GM18868 (cell line): ENCODE data around the gene RBM15.

Experiments
- ATAC-seq: cut with Tn5 transposase; IDR thresholded peaks from one replicate; pipeline ENCODE4 v1.9.1; 2021; ENCODE audit warnings: mild to moderate bottlenecking, moderate library complexity; ENCODE audit not compliant: unreplicated experiment

Gene RBM15, protein sequence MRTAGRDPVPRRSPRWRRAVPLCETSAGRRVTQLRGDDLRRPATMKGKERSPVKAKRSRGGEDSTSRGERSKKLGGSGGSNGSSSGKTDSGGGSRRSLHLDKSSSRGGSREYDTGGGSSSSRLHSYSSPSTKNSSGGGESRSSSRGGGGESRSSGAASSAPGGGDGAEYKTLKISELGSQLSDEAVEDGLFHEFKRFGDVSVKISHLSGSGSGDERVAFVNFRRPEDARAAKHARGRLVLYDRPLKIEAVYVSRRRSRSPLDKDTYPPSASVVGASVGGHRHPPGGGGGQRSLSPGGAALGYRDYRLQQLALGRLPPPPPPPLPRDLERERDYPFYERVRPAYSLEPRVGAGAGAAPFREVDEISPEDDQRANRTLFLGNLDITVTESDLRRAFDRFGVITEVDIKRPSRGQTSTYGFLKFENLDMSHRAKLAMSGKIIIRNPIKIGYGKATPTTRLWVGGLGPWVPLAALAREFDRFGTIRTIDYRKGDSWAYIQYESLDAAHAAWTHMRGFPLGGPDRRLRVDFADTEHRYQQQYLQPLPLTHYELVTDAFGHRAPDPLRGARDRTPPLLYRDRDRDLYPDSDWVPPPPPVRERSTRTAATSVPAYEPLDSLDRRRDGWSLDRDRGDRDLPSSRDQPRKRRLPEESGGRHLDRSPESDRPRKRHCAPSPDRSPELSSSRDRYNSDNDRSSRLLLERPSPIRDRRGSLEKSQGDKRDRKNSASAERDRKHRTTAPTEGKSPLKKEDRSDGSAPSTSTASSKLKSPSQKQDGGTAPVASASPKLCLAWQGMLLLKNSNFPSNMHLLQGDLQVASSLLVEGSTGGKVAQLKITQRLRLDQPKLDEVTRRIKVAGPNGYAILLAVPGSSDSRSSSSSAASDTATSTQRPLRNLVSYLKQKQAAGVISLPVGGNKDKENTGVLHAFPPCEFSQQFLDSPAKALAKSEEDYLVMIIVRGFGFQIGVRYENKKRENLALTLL

DNA sequence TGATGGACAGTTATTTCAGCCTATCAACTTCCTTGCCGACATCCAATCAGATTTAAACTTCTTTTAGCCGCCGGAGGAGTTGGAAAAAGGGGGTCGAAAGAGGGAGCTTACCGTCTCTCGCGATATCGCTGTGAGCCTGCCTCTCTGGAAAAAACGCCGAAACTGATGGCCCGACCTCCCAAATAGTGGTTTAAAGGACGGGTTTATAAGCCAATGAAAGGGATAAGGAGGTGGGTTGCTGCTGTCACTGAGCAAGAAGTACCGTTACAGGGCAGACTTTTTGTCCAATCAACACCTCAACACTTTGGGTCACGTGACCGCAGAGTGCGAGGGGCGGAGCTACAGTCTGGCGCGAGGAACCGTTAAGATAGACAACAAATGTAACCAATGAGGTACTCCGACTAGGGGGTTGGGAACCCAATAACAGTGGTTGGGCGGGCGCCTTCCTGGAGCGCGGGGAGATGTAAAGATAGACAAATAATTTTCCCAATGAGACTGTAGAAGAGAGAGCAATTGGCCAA, at the start of gene RBM15:
RBM15 (plus strand) TSS at position 492 of the 521 bp plus-strand sequence; CDS start at position 521, 29 bp downstream.
- ATAC-seq, result peak; percentile 72

DNA sequence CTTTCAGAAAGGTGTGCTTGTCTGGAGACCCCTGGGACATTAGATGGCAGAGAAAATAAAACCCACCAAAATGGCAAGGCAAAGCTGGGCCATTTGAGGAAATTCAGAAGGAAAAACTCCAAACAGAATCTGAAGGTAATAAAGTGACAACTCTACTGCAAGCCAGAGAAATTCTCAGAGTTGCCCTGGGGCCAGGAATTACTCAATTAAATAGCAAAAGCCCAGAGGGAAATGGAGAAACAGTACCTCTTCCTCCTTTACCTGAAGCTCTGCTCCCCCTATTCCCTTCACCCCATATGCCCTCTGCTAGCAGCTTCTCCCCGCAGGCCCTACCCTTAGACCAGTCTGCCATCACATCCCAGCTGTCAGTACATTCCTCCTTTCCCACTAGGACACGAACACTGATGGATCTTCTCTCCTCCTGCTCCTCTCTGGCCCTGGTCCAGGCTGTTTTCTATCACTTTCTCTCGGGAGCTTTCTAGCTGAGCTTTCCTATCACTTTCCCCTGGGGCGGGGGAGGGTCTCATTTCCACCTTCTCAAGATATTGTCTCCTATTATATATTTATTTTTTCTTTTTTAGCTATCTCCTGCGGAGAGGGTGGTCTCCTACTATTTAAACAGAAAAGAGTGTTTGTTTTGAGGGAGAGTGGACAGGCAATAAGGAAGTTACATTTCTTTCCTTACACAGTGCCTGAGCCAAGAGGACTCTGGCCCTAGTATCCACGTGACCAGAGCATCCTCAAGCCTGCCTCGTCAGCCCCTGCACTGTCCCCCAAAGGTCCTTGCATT, 47.7 kb upstream of the RBM15 start:
- no peak for ATAC-seq

DNA sequence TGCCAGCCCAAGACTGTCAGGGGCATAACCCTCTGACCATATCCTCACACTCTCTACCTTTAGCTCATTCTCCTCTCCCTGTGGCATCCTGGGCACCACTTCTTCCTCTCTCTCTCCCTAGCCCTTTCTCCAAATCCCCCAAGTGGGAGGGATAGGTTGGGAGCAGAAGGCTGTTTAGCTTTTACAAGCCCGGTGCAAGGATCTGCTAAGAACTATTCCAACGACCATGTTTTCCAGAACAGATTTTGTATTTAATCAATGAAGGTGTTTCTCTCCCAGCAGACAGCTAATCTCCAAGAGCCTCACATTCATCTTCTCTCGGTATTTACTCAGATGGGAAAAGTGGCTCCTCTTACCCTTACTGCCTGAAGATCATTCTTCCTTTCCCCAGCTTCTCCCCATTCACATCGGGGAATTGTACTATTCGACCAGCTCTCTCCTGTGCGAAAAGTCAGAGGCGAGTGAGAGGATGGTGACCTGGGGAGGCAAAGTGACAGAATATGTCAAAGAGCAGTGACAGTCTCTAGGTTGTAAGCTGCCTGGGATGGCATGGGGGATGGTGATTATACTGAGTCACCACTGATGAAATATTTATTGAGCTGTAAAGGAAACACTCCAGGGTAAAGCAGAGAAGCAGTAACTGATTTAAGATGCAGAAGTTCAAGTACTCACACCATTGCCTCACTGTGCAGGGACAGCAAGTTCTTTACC, 47.0 kb upstream of the RBM15 start:
- no peak for ATAC-seq

DNA sequence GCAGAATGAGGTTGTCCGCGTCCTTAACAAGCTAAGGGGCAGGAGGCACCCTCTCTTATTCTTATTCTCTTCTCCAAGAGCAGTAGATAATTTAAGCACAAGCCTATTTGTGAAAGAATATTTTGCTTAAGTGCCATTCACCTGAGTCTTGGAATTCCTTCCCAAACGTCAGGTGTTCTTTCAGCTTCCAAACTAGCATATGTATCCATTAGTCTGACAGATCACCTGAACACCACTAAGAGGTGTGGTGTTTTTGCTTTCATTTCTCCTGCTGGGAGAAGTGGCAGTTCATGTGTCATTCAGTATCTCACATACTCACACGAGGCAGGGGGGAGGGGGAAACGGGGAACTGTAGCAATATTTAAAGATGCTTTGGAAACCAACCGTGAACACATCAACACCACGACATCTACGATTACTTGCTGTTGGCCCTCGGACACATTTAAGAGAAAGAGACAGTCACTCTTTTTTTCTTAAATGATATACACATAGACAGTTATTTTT, 45.5 kb upstream of the RBM15 start:
- no peak for ATAC-seq

DNA sequence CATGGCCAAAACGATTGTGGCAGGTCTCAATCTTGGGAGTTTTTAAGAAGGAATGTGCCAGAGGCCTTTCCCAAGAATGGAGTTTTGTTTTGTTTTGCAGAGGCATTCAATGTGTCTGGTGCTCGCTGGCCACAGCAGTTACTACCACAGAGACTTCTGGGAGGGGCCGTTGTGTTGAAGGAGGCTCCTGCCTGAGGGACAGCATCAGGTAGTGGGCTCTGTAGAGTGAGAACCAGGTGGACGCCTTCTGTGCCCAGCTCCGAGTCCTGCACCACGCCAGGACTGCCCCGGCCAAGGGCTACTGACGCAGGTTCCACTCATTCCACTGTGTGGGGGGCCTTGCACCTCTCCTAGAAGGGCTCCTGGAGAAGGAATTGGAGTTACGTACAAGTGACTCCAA, 44.9 kb upstream of the RBM15 start:
- ATAC-seq, result no peak

DNA sequence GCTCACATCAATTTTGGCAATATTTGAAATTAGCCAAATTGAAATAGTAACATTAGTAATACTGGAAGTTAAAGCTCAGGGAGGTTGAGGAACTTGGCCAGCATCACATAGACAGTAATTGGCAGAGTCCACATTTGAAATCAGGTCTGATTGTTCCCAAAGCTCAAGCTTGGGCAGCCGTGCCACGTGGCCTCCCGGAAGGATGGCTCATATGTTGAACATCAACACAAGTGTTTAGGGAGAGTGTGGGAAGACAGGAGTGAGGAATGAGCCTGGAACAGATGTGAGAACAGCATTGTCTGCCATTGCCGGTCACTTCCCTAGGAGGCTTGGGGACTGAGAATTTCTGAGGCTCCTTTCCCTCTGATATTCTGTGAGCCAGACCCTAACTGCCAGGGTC, 40.2 kb upstream of the RBM15 start:
- ATAC-seq, result no peak

DNA sequence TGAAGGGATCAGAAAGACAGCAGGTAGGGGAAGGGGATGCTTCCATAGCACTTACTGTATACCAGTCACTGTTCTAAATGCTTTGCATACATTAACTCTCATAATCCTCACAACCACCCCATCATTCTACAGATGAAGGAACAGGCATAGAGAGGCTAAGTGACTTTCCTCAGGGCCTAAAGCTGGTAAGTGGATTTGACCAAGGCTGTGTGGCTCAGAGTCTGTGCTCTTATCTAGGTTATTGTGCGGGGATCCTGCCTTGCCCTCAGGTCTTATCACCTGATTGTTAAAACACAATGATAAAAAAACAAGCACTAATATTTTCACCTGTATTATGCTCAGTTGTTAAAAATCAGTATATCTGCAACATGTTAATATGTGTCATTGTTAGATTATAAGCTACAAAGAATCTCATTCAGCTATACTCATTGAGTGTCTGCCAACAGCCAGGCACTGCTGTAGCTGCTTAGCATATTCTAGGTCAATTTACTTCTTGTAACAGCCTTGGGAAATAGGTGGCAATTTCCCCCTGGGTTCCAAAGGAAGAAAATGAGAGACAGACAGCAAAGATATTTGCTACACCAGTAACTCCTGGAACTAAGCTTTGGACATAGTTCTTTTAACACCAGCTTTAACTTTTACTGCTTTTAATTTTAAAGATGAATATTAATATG, 38.6 kb upstream of the RBM15 start:
- ATAC-seq, result no peak

DNA sequence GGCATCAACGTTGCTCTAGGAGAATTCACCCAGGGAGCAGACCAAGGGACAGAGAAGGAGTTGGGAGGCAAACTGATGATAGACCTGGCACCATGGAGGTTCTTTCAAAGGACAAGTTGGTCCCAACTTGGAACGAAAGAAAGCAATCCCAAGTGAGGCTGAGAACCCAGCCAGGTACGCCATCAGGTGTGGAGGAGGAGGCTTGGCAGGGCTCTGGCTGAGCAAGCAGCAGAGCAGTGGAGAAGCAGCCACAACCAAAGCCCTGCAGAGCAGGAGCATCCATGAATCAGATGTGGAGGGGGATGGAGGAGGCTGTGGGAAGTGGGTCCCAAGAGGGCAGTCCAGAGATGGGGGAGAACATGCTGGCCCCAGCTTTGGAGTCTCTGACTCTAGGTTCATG, 36.3 kb upstream of the RBM15 start:
- ATAC-seq, result no peak

DNA sequence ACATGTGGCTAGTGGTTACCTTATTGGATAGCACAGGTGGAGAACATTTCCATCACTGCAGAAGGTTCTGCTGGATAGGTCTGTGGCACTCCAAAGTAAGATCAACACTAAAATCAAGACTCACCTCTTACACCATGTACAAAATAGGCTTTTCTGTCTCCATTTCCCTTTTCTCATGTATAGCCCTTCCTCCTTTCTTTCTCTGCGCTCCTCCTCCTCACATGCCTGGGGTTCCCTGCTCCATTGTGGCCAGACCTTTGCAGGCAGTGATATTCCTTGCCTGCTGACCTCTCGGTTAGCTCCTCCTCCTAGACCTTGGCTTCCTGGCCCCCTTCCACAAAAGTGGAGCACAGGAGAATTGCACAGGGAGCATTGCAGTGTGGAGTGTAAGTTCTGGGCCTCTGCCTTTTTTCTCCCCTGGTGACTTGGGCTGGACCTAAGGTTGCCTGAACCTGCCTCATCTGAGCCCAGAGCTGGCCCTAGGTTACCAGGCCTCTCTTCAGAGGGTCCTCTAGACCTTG, 33.2 kb upstream of the RBM15 start:
- ATAC-seq, result no peak

DNA sequence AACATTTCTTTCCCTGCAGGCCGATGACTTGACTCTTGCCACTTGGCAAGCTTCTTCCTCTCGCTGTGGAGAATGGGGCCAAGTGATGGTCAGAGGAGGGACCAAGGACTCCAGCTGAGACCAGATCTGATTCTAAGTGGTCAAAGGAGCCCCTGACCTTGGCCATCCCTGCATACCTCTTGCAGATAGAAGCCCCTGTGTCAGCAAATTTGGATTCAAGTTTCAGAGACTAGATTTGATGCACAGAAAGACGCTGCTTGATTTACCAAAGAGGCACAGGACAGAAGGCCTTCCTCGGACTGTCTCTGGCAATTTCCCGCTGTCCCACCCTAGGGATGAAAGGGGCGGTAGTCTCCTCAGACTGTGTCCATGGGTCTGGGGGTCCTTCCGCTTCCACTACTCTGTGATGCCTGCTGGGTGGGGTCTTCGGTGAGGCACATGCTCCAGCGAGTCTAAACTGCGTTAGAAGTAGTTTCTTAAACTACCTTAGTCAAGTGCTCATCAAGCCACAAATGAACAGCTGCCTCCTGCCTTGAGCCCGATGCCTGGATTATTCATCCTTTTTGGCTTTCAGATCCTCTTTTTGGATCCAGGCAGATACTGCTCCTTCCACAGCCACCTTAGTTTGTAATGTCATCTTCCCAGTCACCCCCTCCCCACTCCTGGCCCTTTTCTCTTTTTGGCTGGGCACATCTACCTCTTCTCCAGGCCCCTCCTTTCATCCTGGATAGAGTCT, 31.8 kb upstream of the RBM15 start:
- ATAC-seq, result no peak

DNA sequence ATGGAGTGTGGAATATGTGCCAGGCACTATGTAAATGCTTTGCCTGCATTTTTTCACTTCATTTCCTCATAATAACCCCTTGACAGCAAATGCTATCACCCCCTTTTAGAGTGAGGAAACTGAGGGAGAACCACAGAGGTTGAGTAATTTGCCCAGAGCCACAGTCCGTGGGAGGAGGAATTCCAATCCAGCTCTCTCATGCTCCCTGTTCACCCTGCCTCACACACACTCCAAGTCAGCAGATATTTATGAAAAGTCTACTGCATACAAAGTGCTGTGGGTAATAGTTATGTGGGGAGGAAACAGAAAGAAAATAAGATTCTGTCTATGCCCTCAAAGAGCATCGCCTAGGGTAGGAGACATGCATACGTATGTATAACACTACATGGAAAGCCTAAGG, 30.9 kb upstream of the RBM15 start:
- no peak for ATAC-seq

DNA sequence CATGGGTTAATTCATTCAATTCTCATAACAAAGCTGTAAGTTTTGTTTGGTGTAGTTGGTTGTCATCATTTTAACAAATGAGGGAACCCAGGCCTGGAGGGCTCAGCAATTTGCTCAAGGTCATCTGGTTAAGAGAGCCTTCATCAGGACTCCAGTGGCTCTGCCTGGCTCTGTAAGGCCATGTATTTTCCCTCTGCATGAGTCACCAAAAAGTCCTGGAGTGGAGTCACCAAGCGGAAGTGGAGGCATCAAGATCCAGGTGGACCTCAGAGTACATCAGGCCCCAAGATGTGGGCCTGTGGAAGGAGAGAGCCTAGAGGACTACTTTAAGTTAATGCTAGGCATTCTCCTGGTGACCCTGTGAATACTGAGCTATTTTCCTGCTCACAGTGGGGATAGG, 30.0 kb upstream of the RBM15 start:
- no peak for ATAC-seq

DNA sequence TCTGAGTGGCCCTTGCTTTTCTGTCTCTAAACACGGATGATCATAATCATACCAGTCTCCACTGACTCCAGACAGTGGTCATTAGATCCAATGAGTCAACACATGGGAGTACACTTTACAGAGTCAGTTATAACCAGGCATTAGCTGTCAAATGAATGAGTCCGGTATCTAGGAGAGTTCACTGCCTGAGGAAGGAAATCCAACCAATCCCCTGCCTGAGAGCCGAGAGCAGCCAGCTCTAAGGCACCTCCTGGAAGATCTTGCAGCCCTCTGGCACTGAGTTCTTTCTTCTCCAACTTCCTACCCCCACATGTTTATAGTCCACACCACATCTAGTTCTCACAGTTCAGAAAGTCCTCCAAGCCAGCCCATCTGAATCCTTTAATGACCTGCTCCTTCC, 29.4 kb upstream of the RBM15 start:
- no peak for ATAC-seq

DNA sequence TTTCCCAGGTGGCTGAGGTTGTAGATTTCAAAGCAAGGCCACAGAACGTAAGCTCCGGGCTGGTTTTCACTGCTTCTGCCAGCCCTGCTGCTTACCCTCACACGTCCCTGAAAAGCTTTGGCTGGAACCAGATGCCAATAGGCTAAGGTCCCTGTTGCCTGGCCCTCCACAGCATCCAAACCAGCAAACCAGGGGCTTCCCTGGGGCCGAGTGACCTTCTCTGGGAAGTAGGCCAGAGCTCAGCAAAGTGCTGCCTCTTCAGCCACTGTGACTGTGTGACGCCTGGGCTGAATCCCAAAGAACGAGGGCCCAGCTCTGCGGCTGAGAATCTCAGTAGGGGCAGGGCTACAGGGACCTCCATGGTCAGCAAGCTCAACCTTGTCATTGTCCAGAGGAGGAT, 28.9 kb upstream of the RBM15 start:
- ATAC-seq, result no peak

DNA sequence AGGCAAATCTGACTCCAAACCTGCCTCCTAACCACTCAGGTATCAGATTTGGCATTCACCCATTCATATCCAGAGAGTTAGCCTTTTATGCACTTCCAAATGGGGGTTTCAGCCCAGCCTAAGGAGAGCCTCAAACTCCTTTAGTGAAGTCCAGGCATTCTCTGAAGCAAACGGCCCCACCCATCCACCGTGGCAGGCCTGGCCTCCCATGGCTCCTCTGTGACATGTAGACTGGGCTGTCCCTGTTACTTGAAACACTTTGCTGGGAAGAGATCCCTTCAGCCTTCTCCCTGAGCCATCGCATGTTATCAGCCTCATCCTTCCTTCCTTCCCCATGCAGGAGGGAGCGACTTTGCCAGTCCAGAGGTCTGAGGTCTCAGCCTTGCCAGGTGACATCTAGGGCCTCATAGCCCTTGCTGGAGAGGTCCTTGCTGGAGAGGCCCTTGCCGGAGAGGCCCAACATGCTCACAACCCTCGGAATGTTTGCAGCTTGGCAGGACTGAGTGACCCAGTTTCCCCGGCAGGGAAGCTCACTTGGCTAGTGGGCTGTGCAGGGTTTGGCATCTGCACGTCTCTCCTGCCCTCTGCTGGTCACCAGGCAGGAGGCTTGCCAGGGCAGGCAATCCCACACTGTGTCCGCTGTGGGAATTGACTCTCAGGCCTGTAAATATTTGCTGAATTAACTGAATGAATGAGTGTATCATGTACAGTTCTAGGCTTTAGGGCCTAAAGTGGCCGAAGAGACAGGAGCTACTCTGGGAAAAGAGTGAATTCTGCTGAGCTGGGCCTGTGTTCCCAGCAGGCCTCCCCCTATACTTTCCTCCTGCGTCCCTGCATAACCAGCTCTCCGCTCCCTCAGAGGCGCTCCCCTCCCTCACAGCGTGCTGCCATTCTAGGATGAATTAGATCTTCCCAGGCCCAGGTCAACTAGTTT, 26.7 kb upstream of the RBM15 start:
- no peak for ATAC-seq

DNA sequence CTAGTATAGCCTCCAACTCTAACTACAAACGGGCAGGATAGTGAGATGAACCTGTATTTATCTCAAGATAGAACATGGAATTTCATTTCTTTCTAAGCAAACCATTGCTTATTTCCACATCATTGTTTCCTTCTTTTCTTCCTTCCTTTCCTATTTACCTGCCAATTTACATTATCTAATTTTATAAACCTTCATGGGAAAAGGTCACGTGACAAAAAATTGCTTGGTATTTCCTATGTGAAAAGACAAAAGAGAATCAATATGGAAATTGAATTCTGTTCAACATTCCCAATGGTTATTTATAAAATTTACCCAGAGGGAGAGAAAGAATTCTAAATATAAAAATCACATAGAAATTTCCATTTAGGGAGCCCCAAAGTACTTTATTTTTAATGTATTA, 22.4 kb upstream of the RBM15 start:
- no peak for ATAC-seq

DNA sequence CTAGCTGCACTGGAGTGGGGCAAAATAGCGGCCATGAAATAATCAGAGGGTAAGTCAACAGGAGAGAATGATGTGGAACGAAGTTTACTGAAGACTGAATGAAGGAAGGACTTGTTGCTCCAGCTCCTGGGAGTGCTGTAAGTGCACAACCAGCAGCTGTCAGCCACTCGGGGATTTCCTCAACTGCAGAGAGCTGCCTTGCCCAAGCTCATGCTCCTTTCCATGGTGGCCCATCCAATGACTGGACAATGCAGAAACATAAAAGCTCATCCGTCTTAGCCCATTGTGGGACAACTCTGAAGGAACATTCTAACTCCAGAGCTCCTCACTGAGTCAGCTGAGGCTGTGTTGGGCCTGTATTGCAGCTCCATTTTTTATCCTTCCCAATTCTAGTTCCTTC, 21.1 kb upstream of the RBM15 start:
- no peak for ATAC-seq
